ENCODE measurements around the gene PHACTR3. TPM values are rescaled to one million over a fixed set of nuclear protein-coding genes. Genes with fewer than 3 reads are reported as not detected.

Gene PHACTR3
- total RNA-seq, 1 experiment from 2014 or later: not detected

GRCh38 chr20:59688999-59689398 is 84.7 kb downstream of the PHACTR3 start:
- Histone ChIP-seq H3K79me1 (ENCODE audit: insufficient read depth, low read depth, low read length, poor library complexity, severe bottlenecking) (no peaks in the 10 kb centered on the region), H4K5ac (ENCODE audit: insufficient read length, low read depth, low read length) (no peak overlapping the region), H3K4me2 (ENCODE audit: insufficient read depth, insufficient read length, low read length) (no peak overlapping the region), H2BK20ac (ENCODE audit: low read depth, low read length, poor library complexity, severe bottlenecking) (no peak overlapping the region), H3T11ph (ENCODE audit: low read length) (no peak overlapping the region), H2AK5ac (ENCODE audit: insufficient read length, low read length) (no peak overlapping the region), H3K14ac (ENCODE audit: insufficient read depth, low read length) (no peak overlapping the region), H4K20me1 (ENCODE audit: control insufficient read depth, insufficient read depth, insufficient read length) (no peaks in the 10 kb centered on the region), H3K23ac (ENCODE audit: insufficient read length, low read depth, low read length) (no peak overlapping the region), H3K4ac (ENCODE audit: low read depth, low read length) (no peak overlapping the region), H3K56ac (ENCODE audit: insufficient read length, low read depth, low read length) (no peak overlapping the region), H3K9ac (ENCODE audit: extremely low read depth, insufficient read length, low read length) (no peak overlapping the region), H2BK5ac (ENCODE audit: insufficient read length, low read length) (no peak overlapping the region), H2BK120ac (ENCODE audit: low read depth, low read length, poor library complexity, severe bottlenecking) (no peak overlapping the region), H3K9me3 (ENCODE audit: control insufficient read depth, low read depth, low read length) (peaks cover 48% of the 10 kb centered on the region), H3K23me2 (ENCODE audit: insufficient read length, low read depth, low read length, poor library complexity, severe bottlenecking) (peaks cover 4% of the 10 kb centered on the region), H3K18ac (ENCODE audit: insufficient read length, low read depth, low read length) (no peak overlapping the region), H4K91ac (ENCODE audit: insufficient read length, low read depth, low read length) (no peak overlapping the region), H2BK15ac (ENCODE audit: low read depth, low read length) (no peak overlapping the region), H3K79me2 (ENCODE audit: insufficient read depth, low read length) (no peaks in the 10 kb centered on the region), H4K8ac (replicated peaks; ENCODE audit: insufficient read length, low read depth, low read length) (no peak overlapping the region), H3K27ac (ENCODE audit: insufficient read length, low read depth, low read length) (no peak overlapping the region), H3K27me3 (ENCODE audit: insufficient read depth, low read length) (no peaks in the 10 kb centered on the region; the same call in 1 of the 2 replicates), H3K4me1 (ENCODE audit: insufficient read depth, low read length) (no peaks in the 10 kb centered on the region), H2BK12ac (ENCODE audit: insufficient read length, low read depth, low read length) (no peak overlapping the region), H2AFZ (ENCODE audit: low read length) (no peak overlapping the region)
- Mint-ChIP-seq H3K4me1 (no peaks in the 10 kb centered on the region), H3K27me3 (ENCODE audit: low read depth) (peaks cover 24% of the 10 kb centered on the region), H3K9me3 (peaks cover 2 to 61% of the 10 kb centered on the region in 2 experiments; a peak in 2 of 5 replicates), H3K36me3 (ENCODE audit: insufficient read depth in 1 of 3, low read depth in 3 of 3) (peaks cover 0 to 14% (median 0%) of the 10 kb centered on the region in 3 experiments; a peak in 2 of 7 replicates), H3K27ac (peak overlapping the region in 2 of 3 experiments; percentile 27 to 28; a peak in 1 of 7 replicates), H3K4me3 (no peak overlapping the region)
- WGBS (ENCODE audit: extremely low coverage, insufficient read length, low lambda C conversion rate): no CpG with 5 or more reads among the region's 7 CpGs
- no peak for DNase-seq
- no peak for TF ChIP-seq CTCF (conservative IDR thresholded peaks at IDR 0.05)

All from H9 (cell line).